Activated CD8-positive, alpha-beta memory T cell treated with anti-CD3 and anti-CD28 coated beads, Interleukin-2, amount 50 U/mL, for 1 hour (primary cell): Measurements from ENCODE around the gene MORN5.

ENCODE experiments used
- DNase-seq: peaks from one replicate; pipeline ENCODE4 v3.0.0-alpha.2; 2020; ENCODE audit errors: extremely low read depth

The MORN5 gene

GRCh38 chr9:122190597-122191381 lies 31.1 kb downstream of the MORN5 start:
- DNase-seq, result no peak

DNA sequence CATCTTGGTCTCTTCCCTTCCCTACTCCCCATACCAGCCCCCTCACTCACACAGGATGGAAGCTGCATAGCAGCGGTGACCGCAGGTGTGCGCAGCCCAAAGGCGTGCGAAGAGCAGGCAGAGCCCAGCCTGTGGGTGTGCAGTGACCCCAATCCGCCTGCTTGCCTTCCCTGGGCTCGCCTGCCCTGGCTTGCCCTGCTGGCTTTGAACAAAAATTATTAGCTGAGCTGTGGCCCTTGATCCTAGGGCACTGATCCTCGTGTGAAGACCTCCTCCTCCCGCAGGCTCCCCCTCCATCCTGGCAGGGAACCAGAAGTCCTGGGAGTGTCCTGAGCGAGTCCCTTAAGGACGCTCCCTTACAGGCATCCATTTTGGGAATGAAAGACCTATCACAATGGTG lies 31.9 kb downstream of the MORN5 start:
- no peak for DNase-seq

DNA sequence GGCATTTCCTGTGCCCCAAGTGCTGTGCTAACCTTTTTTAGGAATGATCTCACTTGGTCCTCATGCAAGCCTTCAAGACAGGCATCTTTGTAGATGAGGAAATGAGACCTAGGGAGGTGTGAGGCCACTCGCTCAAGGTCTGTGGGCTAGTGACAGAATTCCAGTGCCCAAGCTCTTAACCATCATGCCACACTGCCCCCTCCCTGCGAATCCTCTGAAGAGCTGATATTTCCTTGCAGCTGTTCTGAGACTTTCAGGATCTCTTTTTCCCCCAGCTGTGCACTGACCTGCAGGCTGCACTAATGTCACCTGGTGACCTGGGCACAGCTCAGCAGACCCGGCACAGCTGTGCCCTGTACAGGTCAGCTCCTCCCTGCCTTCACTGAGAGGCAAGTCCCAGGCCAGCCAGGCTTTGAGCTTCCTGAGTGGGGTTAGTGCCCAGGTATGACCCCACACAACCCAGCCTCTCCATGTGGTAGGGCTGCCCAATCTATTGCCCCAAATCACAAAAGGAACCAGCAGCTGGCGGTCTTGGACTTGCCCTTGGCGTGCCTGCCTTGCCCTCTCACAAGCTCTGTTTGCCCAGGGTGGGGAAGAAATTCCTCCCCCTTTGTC lies 32.7 kb downstream of the MORN5 start:
- DNase-seq, result no peak

GRCh38 chr9:122192914-122193525 lies 33.3 kb downstream of the MORN5 start:
- no peak for DNase-seq

- DNase-seq, result no peak
These were observed 33.9 kb downstream of the MORN5 start for GRCh38 chr9:122193651-122194050.

DNA sequence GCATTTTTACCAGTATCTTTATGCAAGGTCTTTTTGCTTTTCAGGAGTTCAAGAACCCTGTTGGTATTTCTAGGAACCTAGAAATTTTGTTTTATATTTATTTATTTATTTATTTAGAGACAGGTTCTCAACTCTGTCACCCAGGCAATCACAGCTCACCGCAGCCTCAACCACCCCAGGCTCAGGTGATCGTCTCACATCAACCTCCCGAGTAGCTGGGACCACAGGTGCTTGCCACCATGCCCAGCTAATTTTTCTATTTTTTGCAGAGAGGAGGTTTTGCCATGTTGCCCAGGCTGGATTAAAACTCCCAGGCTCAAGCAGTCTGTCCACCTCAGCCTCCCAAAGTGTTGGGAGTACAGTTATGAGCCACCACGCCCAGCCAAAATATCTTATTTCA lies 36.2 kb downstream of the MORN5 start:
- DNase-seq, result no peak

DNA sequence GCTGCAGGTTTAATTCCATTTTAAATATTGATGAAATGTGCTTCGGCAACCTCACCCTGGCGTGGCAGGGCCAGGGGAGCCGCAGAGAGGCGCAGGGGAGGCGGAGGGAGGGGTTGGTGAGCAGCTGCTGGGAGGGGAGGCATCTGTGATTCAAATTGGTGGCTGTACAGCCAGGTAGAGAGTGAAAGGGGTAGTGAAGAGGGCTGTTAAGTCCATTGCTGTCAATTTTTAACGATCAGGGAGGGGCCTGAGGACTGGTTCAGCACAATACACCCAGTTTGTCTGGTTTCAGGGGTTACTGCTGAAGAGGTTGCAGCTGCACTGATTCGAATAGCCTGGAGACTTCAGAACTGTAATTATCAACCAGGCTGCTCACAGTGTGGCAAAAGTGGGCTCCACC lies 37.7 kb downstream of the MORN5 start:
- DNase-seq, result no peak

GRCh38 chr9:122197882-122198281 lies 38.2 kb downstream of the MORN5 start:
- DNase-seq, result no peak

GRCh38 chr9:122200960-122201595 lies 41.4 kb downstream of the MORN5 start:
- no peak for DNase-seq

- no peak for DNase-seq
These were observed 41.9 kb downstream of the MORN5 start for GRCh38 chr9:122201641-122202040.

- DNase-seq, result no peak
These were observed 42.4 kb downstream of the MORN5 start for GRCh38 chr9:122202111-122202510.

DNA sequence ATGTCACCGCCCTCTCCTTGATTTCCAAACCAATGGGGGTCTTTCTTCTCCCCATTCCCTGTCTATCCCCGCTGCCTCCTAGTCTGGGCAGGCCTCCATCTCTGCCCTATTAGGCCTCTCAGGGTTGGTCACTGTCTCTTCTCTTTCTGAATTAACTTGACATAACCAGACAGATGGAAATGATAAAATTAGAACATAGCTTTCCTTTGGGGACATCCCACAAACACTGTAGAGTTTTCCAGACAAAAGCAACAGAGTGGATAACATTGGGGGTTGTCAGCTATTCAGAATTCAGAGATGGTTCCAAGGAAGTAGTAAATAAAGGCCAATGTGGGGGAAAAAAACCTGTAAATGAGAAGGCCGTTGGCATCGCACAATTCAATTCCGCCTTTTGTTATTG lies 44.3 kb downstream of the MORN5 start:
- no peak for DNase-seq

- no peak for DNase-seq
These were observed 44.8 kb downstream of the MORN5 start for GRCh38 chr9:122204491-122204890.

- DNase-seq, result no peak
These were observed 45.5 kb downstream of the MORN5 start for GRCh38 chr9:122205176-122205575.

GRCh38 chr9:122206118-122207046 lies 46.7 kb downstream of the MORN5 start:
- DNase-seq, result no peak

- DNase-seq, result no peak
These were observed 47.4 kb downstream of the MORN5 start for GRCh38 chr9:122207096-122207495.

DNA sequence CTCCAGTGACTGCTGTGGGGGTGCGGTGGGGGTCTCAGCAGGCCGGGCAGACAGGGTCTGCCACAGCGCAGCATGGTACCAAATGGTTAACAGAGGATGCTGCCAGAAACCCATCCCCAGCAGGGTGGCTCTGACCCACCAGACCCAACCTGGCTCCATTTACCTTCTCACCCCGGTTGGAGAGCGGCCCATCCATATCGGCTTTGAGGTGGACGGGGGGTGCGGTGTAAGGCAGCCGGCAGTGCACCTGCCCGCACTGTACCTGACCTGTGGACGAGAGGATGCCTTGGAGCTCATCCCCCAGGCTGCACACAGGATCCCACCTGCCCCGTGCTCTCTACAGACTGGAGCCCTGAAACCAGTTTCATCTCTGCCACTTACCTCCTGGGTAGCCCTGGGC lies 49.7 kb downstream of the MORN5 start:
- DNase-seq, result no peak

- DNase-seq, result no peak
These were observed 52.8 kb downstream of the MORN5 start for GRCh38 chr9:122212473-122213004.

DNA sequence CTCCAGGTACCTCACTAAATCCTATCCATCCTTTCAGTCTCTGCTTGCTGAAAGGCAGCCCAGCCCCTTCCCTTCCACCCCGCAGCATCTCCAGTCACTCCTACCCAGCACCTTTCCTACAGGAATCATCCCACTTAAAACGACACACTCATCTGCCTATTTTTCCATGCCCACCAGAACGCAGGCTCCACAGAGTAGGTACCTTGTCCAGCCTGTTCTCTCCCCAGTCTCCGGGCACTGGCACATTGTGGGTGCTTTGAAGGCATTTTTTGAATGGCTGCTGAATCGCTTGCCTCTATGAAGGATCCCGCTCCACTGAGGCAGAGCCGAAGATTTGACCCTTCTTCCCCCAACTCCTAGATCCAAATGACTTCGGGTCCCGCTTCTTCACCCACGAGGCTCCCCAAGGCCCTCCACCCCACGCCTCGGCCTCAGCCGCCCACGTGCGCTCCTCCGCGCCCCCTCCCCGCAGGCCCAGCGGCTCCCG lies 53.4 kb downstream of the MORN5 start:
- DNase-seq, result no peak

GRCh38 chr9:122213589-122214413 lies 54.1 kb downstream of the MORN5 start:
- no peak for DNase-seq
